Measurements from ENCODE around the gene RFNG. TPM values are rescaled to one million over a fixed set of nuclear protein-coding genes. Genes with fewer than 3 reads are reported as not detected.

Gene RFNG
- polyA plus RNA-seq, 1 donor (not counting 4 experiments of a cell fraction or from before 2014, with no cell fraction given), result 10.2 TPM

- dilution Hi-C loops (cut with MboI; ENCODE audit: extremely low pct_ligation_motif_present, low sequenced_read_pairs), result no loop called here
- peak within 1 kb of the TSS; percentile 93 for H3K4me2 ChIP-seq (ENCODE audit: control insufficient read depth, extremely low read depth, insufficient read depth, low read depth, low read length)
- H3K79me2 ChIP-seq (ENCODE audit: control insufficient read depth, insufficient read depth, low read length), result peaks cover 40% of the 10 kb centered on the region
- peaks cover 24% of the 10 kb centered on the region for H4K20me1 ChIP-seq (ENCODE audit: control insufficient read depth, extremely low read depth, insufficient read depth, low read length)
- DNase-seq (ENCODE audit: low read depth, low spot score) (peak; percentile 58), FAIRE-seq (no peak)
- no peaks in the 10 kb centered on the region for H3K9me1 ChIP-seq (ENCODE audit: control insufficient read depth, extremely low read depth, insufficient read depth, low read length)
- peaks cover 29% of the 10 kb centered on the region for H3K4me1 ChIP-seq (ENCODE audit: control insufficient read depth, extremely low read depth, insufficient read depth, low read length)
- H3K4me3 ChIP-seq (ENCODE audit: control insufficient read depth in 2 of 3, extremely low read depth in 1 of 3, insufficient read depth in 2 of 3, low read depth in 1 of 3, low read length in 3 of 3), result peak within 1 kb of the TSS; percentile 76 to 85 (median 83)
- peak within 1 kb of the TSS; percentile 72 for H3K27ac ChIP-seq (ENCODE audit: control insufficient read depth, insufficient read depth, low read length)
- peaks cover 12 to 20% of the 10 kb centered on the region in 2 experiments for H3K36me3 ChIP-seq (ENCODE audit: control insufficient read depth in 2 of 2, extremely low read depth in 1 of 2, insufficient read depth in 2 of 2, low read length in 2 of 2)
- peak within 1 kb of the TSS; percentile 46 for H2AFZ ChIP-seq (ENCODE audit: control insufficient read depth, low read length)
- H3K9ac ChIP-seq (ENCODE audit: control insufficient read depth, extremely low read depth, insufficient read depth, low read length), result peak within 1 kb of the TSS; percentile 81
- no peaks in the 10 kb centered on the region for H3K27me3 ChIP-seq (ENCODE audit: control insufficient read depth, extremely low read depth, insufficient read depth, low read length)
- H3K9me3 ChIP-seq (ENCODE audit: control insufficient read depth, low read depth, low read length), result no peaks in the 10 kb centered on the region
- TF ChIP-seq EZH2 (IDR thresholded peaks at IDR 0.05; ENCODE audit: low read length), result no peak
- TF ChIP-seq CTCF (optimal IDR thresholded peaks at IDR 0.05 in 1 of 3, IDR thresholded peaks at IDR 0.05 in 1 of 3, conservative IDR thresholded peaks at IDR 0.05 in 1 of 3; ENCODE audit: extremely low read depth in 1 of 3, insufficient read depth in 2 of 3, low read length in 3 of 3), result peak; percentile 19 to 69 (median 63)
Observed at GRCh38 chr17:82098169-82098938, 46.7 kb upstream of the RFNG start, which contains the start of gene FASN. TSS of gene FASN (minus strand) at chr17:82098236. CDS start at chr17:82096445, 1,791 bp downstream.

- Histone ChIP-seq H3K9me1 (ENCODE audit: control insufficient read depth, extremely low read depth, insufficient read depth, low read length) (no peaks in the 10 kb centered on the region), H2AFZ (ENCODE audit: control insufficient read depth, low read length) (no peak overlapping the region), H3K9ac (ENCODE audit: control insufficient read depth, extremely low read depth, insufficient read depth, low read length) (peak overlapping the region; percentile 81), H4K20me1 (ENCODE audit: control insufficient read depth, extremely low read depth, insufficient read depth, low read length) (peaks cover 28% of the 10 kb centered on the region), H3K4me3 (ENCODE audit: control insufficient read depth in 2 of 3, extremely low read depth in 1 of 3, insufficient read depth in 2 of 3, low read depth in 1 of 3, low read length in 3 of 3) (peak overlapping the region; percentile 76 to 85 (median 83)), H3K9me3 (ENCODE audit: control insufficient read depth, low read depth, low read length) (no peaks in the 10 kb centered on the region), H3K36me3 (ENCODE audit: control insufficient read depth in 2 of 2, extremely low read depth in 1 of 2, insufficient read depth in 2 of 2, low read length in 2 of 2) (peaks cover 15 to 23% of the 10 kb centered on the region in 2 experiments), H3K27me3 (ENCODE audit: control insufficient read depth, extremely low read depth, insufficient read depth, low read length) (no peaks in the 10 kb centered on the region), H3K79me2 (ENCODE audit: control insufficient read depth, insufficient read depth, low read length) (peaks cover 44% of the 10 kb centered on the region), H3K27ac (ENCODE audit: control insufficient read depth, insufficient read depth, low read length) (peak overlapping the region; percentile 63), H3K4me2 (ENCODE audit: control insufficient read depth, extremely low read depth, insufficient read depth, low read depth, low read length) (peak overlapping the region; percentile 27), H3K4me1 (ENCODE audit: control insufficient read depth, extremely low read depth, insufficient read depth, low read length) (peaks cover 29% of the 10 kb centered on the region)
- FAIRE-seq (no peak), DNase-seq (ENCODE audit: low read depth, low spot score) (no peak)
- dilution Hi-C loops (cut with MboI; ENCODE audit: extremely low pct_ligation_motif_present, low sequenced_read_pairs), result no loop called here
- no peak for TF ChIP-seq CTCF (optimal IDR thresholded peaks at IDR 0.05 in 1 of 3, IDR thresholded peaks at IDR 0.05 in 1 of 3, conservative IDR thresholded peaks at IDR 0.05 in 1 of 3; ENCODE audit: extremely low read depth in 1 of 3, insufficient read depth in 2 of 3, low read length in 3 of 3)
- no peak for TF ChIP-seq EZH2 (IDR thresholded peaks at IDR 0.05; ENCODE audit: low read length)
Observed at GRCh38 chr17:82097919-82098168, 46.2 kb upstream of the RFNG start.

All from keratinocyte (primary cell).